Epithelial cell of umbilical artery (primary cell): ENCODE measurements around the gene KAT7. TPM values are rescaled to one million over a fixed set of nuclear protein-coding genes. Genes with fewer than 3 reads are reported as not detected.

Experiments
- total RNA-seq: library from RNA; depleted of rRNA; stranded (reverse); fragments of >200 nt; gene quantifications from 2 replicates; pipeline ENCODE4 v1.2.3, GENCODE V29; 2014

Gene KAT7
- 23.7 and 36.8 TPM in 2 replicates for total RNA-seq

DNA sequence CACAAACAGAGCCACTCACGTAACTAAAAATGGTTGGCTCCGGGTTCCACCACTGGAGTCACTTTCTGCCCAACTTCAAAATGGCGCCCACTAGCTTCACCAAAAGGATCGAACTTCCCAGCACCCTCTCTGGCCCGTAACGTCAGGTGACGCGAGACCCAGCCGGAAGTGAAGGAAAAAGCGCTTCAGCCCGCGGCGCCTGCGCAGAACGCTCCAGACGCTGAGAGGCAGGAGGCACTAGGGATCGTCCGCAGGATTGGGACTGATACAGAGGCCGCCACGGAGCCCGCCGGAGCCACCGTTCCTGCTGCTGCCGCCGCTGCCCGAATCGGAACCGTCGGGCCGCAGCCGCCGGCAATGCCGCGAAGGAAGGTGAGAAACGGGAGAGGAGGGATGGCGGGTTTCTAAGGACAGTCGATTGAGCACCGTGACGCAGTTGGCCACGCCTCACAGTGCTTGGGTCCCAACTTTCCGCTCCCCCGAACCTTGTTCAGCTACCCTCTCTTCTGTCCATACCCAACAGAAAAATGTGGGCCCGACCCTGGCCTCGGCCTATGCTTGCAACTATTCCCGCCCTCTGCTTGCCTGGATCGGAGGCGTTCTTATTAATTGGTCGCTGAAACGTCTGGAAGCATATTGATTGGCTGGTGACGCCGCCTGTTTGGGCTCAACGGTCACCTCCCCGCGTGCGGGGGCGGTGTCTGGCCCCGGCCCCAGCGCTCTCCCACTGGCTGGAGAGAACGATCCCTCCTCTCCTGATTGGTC lies at the start of gene KAT7:
TSS of gene KAT7 (plus strand) at position 204 of the 765 bp plus-strand sequence. CDS start at position 358, 154 bp downstream.

DNA sequence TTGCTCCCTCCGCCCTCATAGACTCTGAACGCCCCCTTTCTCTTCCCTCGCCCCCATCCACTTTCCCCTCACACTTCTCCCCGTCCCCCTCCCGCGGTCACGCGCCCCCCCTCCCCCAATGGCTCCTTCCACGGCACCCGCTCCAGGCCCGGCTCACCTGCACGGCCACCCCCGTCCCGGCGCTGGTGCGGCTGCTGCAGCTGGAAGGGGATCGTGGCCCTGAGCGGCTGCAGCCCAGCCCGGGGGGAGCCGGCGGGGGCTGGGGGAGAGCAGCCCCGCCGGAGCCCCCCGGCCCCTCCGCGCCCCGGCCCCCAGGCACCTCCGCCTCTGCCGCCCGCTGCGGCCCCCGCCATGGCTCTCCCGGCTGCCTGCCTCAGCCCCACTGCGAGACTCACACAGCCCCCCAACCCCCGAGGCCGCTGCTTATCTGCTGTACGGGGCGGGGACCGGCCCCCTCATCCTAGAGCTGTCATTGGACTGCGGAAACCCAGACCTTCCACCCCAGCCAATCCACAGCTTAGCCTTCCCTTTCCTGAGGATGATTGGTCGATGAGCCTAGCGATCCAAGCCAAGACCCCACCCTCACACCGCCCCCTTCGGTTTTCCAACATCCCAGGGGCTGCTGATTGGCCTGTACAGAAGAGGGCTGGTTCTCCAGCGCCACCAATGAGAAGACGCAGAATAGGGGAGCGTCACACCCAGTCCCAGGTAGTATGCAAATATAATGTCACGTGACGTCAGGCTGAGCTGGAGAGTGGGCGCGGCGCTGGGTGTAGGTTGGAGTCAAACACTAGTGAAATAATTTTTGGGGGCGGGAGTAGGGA lies 24.5 kb upstream of the KAT7 start, which contains the start of gene FAM117A:
TSS of gene FAM117A (minus strand) at position 397 of the 824 bp plus-strand sequence. CDS start at position 353, 44 bp downstream.

DNA sequence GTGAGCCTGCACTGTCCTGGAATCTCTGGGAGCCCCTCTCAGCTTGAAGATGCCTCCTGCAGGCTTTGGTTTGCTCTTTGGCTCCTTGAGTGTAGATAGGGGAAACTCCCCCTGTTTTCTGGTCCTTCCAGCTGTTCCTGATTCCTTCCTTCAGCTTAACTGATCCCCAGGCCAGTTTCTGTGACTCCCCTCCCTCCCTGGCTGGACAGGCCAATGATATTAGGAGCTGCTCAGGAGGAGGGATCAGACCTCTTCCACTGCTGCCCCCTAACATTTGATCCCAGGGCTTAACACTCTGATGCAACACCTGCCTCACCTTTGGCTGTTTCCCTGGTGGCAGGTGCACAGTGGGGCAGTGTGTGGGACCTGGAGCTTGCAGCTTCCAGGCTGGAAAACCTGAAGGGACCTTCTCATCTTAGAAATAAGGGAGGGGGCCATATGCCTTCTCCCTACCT lies 59.6 kb downstream of the KAT7 start, which contains the start of gene TAC4:
TSS of gene TAC4 (minus strand) at position 51 of the 455 bp plus-strand sequence. CDS start 52 bp downstream, outside the sequence.

Other genes with a start within 250 kb of the KAT7 start
- under 0.01 and 0.61 TPM in 2 replicates for gene NXPH3, start 212.8 kb upstream of the KAT7 start, total RNA-seq
- gene SPOP, start 110.6 kb upstream of the KAT7 start, total RNA-seq: 64.6 and 88.3 TPM in 2 replicates
- 60.1 and 71.4 TPM in 2 replicates for gene SLC35B1, start 80.7 kb upstream of the KAT7 start, total RNA-seq
- gene FAM117A, start 24.6 kb upstream of the KAT7 start, total RNA-seq: 1.6 and 1.8 TPM in 2 replicates
- gene TAC4, start 59.4 kb downstream of the KAT7 start, total RNA-seq: not detected in 2 replicates
- not detected in 2 replicates for gene DLX4, start 180.5 kb downstream of the KAT7 start, total RNA-seq
- not detected in 2 replicates for gene DLX3, start 206.5 kb downstream of the KAT7 start, total RNA-seq